Embryonic facial prominence (tissue), 1 donor: Measurements from ENCODE around the gene SPTLC3.

Experiments used
- DNase-seq: peaks from one replicate; pipeline ENCODE4 v3.0.0-alpha.2; 2016; ENCODE audit errors: extremely low spot score

The SPTLC3 gene

GRCh38 chr20:13031751-13032150, 23.0 kb downstream of the SPTLC3 start:
- DNase-seq: no peak

GRCh38 chr20:13034115-13034514, 25.3 kb downstream of the SPTLC3 start:
- DNase-seq: no peak

GRCh38 chr20:13034936-13035335, 26.2 kb downstream of the SPTLC3 start:
- DNase-seq: no peak

GRCh38 chr20:13035399-13036152, 26.8 kb downstream of the SPTLC3 start:
- DNase-seq: no peak

- no peak for DNase-seq
Observed at GRCh38 chr20:13037727-13038126, 29.0 kb downstream of the SPTLC3 start.

DNA sequence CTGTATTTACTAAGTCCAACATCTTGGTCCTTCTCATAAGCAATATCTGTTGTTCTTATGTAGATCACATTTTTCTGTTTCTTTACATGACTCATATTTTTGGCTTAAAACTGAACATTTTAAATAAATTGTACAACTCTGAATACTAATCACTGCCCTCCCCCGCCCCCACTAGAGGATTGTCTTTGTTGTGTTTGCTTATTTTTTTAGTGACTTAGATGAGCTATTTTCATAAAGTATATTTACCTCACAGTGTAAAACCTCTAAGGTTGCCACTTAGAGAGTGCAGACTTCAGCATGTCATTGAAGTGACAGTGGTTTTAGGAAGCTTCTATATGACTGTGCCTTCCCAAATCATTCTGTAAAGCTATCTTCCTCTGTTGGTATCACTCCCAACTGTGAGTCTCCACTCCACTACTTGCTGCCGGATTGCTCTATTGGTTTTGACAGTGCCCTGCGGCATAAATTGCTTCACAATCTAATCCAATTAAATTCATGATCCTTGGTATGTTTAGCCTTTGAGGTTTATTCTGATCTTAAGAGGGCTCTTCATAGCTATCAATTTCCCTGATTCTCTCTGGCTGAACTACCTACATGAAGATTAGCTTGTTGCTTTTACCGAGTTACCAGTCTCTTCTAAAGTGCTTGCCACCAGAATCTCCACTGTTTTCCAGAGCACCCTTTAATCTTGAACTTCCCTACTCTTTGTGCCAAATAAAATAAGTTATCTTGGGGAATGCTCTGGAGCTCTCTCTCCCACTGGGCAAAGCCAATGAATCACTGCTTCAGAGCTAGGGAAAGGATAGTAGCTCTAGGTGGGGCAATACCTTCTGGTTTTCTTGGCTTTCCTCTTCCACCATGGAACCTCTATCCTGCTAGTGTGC, 33.0 kb downstream of the SPTLC3 start:
- no peak for DNase-seq

DNA sequence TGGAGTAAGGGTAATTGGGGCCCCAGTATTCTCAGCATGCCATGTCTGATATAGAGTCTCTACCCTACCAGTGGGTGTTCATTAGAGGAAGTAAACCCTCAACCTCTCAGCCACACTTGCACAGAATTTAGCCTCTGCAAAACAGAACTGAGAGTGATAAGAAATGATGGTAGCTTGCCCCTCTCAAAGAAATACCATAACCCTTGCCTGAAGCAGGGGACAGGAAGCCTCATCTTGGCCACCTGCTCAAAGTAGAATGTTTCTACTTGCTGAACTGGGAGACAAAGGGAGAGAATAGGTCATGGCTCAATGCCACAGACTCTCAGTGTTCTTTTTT, 33.7 kb downstream of the SPTLC3 start:
- DNase-seq: no peak

- DNase-seq: no peak
Observed at GRCh38 chr20:13046409-13046808, 37.6 kb downstream of the SPTLC3 start.

DNA sequence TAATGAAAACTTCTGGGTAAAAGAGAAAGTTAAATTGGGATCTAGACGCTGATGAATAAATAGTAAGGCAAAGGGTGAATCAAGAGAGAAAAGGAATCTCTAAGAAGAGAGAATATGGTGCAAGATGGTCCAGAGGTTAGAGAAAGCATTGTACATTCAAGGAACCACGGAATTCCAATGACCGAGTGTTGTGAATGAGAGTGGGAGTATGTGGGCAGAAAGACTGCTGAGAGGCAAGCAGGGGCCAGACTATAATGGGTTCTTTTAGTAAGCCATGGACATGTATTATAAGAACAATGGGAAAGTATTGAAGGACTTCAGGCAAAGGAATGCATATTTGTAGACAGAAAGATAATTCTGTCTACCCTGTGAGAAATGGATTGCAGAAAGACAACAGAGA, 45.2 kb downstream of the SPTLC3 start:
- no peak for DNase-seq

DNA sequence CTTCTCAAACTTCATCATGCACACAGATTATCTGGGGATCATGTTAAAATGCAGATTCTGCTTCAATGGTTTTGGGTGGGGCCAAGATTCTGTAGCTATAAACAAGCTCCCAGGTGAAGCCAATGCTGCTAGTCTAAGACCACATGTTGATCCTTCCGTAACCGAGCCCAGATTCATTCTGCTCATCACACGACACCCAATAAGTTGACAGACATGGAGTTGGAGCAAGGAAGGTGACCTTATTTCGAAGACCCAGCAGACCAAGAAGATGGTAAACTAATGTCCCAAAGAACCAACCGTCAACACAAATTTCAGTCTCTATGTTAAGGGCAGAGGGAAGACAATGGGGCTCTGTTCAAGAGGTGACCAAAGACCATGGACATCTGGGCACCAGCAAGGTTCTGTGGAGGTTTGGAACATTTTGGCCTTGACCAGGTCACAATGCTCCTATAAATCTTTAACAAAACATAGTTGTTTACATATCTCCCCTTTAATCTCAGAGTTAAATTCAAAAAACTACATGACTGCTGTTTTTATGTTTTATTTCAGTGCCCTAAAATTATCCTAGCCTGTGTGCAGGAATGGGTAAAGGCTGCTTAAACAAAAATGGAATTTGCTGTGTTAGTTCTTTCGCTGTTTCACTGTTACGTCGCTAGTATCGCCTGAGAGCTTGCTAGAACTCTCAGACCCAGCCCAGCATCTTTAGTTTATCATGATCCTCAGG, 50.1 kb downstream of the SPTLC3 start:
- no peak for DNase-seq

DNA sequence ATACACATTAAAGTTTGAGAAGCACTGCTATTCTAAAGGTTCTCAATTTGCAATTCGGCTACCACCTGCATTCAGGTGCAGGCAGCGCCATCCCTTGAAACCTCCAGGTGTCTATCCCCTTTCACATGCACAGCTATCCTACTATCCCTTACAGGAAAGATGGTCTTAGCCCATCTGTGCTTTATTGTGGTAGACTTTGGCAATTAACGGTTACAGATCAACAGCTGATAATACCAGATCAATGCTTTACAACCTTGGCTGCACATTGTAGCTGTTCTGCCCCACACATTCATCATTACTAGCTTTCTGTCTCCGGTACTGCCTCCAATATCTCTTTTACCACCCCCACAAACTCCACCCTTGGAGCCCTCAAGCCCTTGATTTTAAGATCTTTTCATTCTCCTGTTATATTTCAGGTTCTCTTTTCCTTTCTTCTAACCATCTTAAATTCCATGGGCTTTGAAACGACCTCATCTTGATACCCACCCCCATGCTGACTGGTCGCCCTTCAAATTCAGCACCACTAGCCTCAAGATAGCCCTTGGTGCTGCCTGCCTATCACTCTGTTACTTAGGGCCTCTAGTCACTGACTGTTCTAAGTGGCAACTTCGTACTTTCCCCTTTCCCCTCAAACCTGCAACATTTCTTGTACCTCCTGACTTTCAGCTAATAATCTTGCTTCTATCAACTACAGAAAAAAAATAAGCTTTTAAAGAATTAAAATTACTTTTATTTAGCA, 50.8 kb downstream of the SPTLC3 start:
- DNase-seq: no peak

GRCh38 chr20:13060327-13060726, 51.6 kb downstream of the SPTLC3 start:
- DNase-seq: no peak

DNA sequence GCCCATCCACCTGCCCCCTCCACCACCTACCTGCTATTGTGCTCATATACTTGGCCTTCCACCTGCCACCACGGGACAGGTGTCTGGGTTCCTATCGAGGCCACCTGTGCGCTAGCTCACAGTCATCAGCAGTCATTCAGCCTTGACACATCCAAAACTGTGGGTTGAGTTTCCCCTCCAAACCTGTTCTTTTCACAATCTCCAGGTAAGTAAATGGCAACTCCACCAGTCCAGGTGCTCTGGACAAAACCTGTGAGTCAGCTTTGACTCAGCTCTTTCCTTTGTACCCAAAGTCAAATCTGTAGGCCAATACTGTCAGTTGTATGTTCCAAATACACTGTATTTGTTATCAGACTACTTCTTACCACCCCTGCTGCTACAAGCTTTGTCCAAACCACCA, 52.6 kb downstream of the SPTLC3 start:
- no peak for DNase-seq

DNA sequence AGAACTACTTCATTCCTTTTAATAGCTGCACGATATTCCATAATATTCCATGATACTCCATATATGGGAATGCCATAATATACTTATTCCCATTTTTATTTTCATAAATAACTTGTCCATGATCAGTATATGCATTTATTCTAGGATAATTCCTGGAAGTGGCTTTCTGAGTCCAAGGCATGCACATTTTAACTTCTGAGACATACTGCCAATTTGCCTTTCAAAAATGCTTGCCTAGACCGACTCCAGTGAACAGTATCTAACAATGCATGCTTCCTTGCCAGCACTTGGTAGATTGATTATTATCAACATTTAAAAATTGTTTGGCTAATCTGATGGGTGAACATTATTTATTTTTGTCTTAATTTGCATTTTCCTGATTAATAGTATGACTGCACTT, 54.0 kb downstream of the SPTLC3 start:
- DNase-seq: no peak

DNA sequence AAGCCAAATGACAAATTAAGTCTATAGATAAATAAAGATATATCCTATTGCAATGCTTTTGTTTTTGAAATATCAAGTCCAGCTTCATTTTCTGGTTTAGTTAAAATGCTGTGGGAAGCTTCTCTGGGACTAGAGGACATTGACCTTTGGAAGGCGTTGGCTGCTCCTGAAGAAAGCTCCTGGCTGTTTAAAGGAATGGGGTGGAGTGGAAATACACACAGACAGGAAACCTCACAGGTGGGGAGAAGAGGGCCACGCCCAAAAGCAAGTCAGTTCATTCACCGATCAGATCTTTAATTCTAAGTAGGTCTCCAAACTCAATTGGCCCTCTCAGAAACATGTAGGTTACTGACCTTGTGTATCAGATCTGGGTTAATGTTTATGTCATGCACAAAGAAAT, 59.6 kb downstream of the SPTLC3 start:
- no peak for DNase-seq

DNA sequence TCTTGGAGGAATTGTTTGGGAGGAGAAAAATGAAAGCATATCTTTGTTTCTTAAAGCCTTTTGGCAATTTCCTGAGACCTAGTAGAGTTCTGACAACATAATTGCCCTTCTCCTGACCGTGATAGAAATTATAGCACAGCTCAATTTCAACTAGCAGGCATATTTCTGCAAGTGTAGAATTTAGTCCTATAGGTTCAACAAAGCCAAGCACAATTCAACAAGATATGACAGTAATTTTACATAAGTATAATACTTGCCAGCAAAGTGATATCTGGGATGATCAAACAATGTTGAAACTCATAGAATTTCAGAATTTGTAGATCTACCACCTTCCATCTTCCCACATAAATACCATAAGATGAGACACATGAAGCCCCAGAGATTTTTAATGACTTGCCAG, 73.1 kb downstream of the SPTLC3 start:
- DNase-seq: no peak

- no peak for DNase-seq
Observed at GRCh38 chr20:13082378-13082777, 73.6 kb downstream of the SPTLC3 start.

- no peak for DNase-seq
Observed at GRCh38 chr20:13085275-13085674, 76.5 kb downstream of the SPTLC3 start.

DNA sequence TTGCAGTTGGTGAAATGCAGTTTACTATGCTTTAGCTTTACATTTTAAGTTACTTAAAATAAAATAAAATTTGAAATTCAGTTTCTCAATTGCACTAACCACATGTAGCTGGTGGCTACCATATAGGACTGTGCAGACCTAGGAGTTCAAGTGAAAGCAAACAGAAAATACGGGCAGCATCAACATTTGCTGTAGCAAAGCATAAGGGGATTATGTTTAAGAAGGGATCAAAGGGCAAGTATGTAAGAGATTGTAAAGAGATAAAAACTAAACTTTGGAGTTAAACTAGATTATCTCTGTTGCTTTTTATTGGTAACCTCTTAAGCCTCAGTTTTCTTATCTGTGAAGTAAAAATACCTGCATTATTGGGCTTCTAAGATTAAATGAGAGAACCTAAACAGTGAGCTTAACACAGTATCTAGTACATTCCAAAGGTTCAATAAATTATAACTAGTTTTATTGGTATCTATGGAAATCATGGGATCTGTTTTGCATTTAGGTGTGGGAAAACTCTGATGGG, 81.2 kb downstream of the SPTLC3 start:
- DNase-seq: no peak

- DNase-seq: no peak
Observed at GRCh38 chr20:13092111-13092510, 83.3 kb downstream of the SPTLC3 start.

DNA sequence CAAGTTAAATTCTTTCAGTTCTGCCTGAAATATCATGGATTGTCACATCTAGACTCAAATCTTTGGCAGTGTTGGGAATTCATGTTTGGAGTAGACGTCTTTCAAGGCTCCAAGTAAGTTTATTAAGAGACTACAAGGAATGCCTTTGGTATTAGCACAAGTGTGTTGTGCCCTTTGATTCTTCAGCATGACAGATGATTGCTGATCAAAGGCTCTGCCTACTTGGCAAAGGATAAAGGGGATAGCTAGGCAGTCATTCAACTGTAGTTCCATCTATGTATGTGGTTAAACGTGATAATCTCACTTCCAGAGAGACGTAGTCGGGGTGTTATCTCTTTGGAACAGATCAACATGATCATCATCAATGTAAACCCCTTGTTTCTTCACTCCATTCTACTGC, 86.2 kb downstream of the SPTLC3 start:
- no peak for DNase-seq
